ENCODE measurements around the gene FGF8. TPM values are rescaled to one million over a fixed set of nuclear protein-coding genes. Genes with fewer than 3 reads are reported as not detected.
A peak's percentile ranks its signal among the peaks of the same experiment; 100 is the strongest.

FGF8 gene
- total RNA-seq, 1 experiment from 2014 or later = not detected

DNA sequence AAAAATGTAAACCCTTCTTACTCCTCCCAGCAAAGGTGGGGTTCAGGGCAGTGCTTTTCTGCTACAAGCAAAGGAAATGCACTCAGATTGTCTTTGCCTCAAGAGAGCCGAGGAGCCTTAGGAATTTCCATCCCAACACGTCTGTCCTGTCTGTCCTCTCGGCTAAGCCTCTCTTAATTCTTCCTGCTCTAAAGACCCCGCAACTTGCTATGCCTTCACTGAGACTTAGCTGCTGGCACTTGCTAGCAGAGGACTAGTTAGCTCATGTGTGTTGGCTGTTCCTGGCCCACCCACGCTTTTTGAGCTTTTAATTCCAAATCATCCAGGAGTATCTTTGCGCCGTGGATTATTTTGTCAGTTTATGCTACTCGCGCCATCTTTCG, 7.8 kb upstream of the FGF8 start:
- Histone ChIP-seq H3K4me3 (peak overlapping the region; percentile 88), H3K9me3 (ENCODE audit: insufficient read depth, low read depth) (no peaks in the 10 kb centered on the region), H3K27ac (no peak overlapping the region), H2AFZ (peak overlapping the region; percentile 98), H4K20me1 (ENCODE audit: insufficient read depth) (peaks cover 3% of the 10 kb centered on the region; the same call in 1 of the 2 replicates), H3K4me2 (peak overlapping the region; percentile 79), H3K36me3 (ENCODE audit: low read depth) (no peaks in the 10 kb centered on the region), H3K4me1 (replicated peaks; ENCODE audit: insufficient read depth) (peaks cover 11% of the 10 kb centered on the region; the same call in 1 of the 2 replicates), H3K27me3 (ENCODE audit: insufficient read depth, low read depth) (no peaks in the 10 kb centered on the region), H3F3A (ENCODE audit: insufficient read depth, low read depth) (peaks cover 25% of the 10 kb centered on the region), H3K79me2 (ENCODE audit: low read depth) (peaks cover 10% of the 10 kb centered on the region; the same call in 1 of the 2 replicates), H3K9me2 (ENCODE audit: insufficient read depth) (no peaks in the 10 kb centered on the region)
- ChIA-PET POLR2A (ENCODE audit: unreplicated experiment) (interaction anchor here (0.6 kb wide), 1 partner anchor 220 kb away, joined by 3 read pairs; no protein-coding TSS in a partner anchor), CTCF (interaction anchor here (0.6 to 1.0 kb wide), 2 partner anchors 18 to 226 kb away, joined by 4 to 5 read pairs; no protein-coding TSS in a partner anchor)
- no peak for DNase-seq
- no TSS peak for BruUV-seq (replicated peaks)
- TF ChIP-seq EZH2 (IDR thresholded peaks at IDR 0.05; ENCODE audit: low read depth) = no peak
- TF ChIP-seq, protein P1, sequence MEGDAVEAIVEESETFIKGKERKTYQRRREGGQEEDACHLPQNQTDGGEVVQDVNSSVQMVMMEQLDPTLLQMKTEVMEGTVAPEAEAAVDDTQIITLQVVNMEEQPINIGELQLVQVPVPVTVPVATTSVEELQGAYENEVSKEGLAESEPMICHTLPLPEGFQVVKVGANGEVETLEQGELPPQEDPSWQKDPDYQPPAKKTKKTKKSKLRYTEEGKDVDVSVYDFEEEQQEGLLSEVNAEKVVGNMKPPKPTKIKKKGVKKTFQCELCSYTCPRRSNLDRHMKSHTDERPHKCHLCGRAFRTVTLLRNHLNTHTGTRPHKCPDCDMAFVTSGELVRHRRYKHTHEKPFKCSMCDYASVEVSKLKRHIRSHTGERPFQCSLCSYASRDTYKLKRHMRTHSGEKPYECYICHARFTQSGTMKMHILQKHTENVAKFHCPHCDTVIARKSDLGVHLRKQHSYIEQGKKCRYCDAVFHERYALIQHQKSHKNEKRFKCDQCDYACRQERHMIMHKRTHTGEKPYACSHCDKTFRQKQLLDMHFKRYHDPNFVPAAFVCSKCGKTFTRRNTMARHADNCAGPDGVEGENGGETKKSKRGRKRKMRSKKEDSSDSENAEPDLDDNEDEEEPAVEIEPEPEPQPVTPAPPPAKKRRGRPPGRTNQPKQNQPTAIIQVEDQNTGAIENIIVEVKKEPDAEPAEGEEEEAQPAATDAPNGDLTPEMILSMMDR (conservative IDR thresholded peaks at IDR 0.05) = no peak
- intact Hi-C loops (cut with micrococcal nuclease; ENCODE audit: unreplicated experiment) = loop anchor here (10.0 kb wide), 1 partner anchor 329 kb away; no protein-coding TSS in a partner anchor

DNA sequence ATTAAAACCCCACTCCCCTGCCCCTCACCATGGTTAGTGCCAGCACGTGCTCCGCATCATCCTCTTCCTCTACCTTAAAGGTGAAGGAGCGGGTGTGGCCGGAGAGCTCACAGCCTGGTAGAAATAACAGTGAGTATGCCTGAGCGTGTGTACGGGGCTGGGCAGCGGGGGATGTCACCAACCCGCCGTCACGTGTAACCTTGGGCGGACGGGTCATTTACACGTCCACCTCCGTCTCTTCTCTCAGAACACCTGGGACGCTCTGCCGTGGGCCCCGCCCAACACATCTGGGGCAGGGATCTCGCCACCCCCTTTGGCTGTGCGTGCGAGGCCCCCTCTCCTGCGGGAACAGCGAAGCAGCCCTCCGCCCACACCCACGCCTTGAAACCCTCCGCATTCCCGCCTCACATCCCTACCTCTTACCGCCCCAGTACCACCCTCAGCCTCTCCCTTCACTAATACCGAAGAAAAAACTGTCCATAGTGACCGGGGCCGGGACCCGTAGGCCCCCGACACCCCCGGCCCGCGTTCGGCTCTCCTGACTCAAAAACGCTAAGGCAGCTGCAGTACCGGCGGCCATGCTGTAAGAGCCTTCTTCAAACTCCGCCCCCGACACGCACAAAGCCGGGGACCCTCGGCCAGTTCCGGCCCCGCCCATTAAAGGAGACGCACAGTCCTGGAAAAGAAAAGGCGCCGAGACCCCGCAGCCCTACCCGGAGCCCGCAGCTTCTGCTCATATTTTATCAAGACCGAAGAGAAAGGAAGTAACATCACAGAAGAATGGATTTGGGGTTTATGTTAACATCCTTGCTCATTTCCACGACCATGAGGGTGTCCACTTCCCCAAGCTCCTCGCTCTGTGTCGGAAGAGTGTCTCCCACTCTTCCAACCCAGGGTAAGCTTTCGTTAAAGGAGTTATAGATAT, 7.2 kb upstream of the FGF8 start, which contains the start of gene NPM3:
Gene NPM3, minus strand, starts transcription at position 636 of the 925 bp plus-strand sequence. Its CDS starts 56 bp downstream, at position 580.
- Histone ChIP-seq H3K4me1 (replicated peaks; ENCODE audit: insufficient read depth) (peaks cover 11% of the 10 kb centered on the region; the same call in 1 of the 2 replicates), H3K27me3 (ENCODE audit: insufficient read depth, low read depth) (no peaks in the 10 kb centered on the region), H3K9me3 (ENCODE audit: insufficient read depth, low read depth) (no peaks in the 10 kb centered on the region), H3F3A (ENCODE audit: insufficient read depth, low read depth) (peaks cover 25% of the 10 kb centered on the region), H3K27ac (no peak within 1 kb of the TSS), H3K79me2 (ENCODE audit: low read depth) (peaks cover 10% of the 10 kb centered on the region; the same call in 1 of the 2 replicates), H3K4me3 (peak within 1 kb of the TSS; percentile 88), H4K20me1 (ENCODE audit: insufficient read depth) (peaks cover 3% of the 10 kb centered on the region; the same call in 1 of the 2 replicates), H3K4me2 (peak within 1 kb of the TSS; percentile 79), H2AFZ (peak within 1 kb of the TSS; percentile 98), H3K36me3 (ENCODE audit: low read depth) (no peaks in the 10 kb centered on the region), H3K9me2 (ENCODE audit: insufficient read depth) (no peaks in the 10 kb centered on the region)
- POLR2A ChIA-PET (ENCODE audit: unreplicated experiment) = interaction anchor here (0.6 kb wide), 1 partner anchor 221 kb away, joined by 3 read pairs; no protein-coding TSS in a partner anchor
- TF ChIP-seq, protein P1 (conservative IDR thresholded peaks at IDR 0.05) = no peak
- no peak for TF ChIP-seq EZH2 (IDR thresholded peaks at IDR 0.05; ENCODE audit: low read depth)
- CTCF ChIA-PET = interaction anchor here (0.6 to 1.1 kb wide), 3 partner anchors 18 to 569 kb away, joined by 3 to 5 read pairs (median 3); no protein-coding TSS in a partner anchor
- BruUV-seq (replicated peaks) = TSS peak; percentile 25
- intact Hi-C loops (cut with micrococcal nuclease; ENCODE audit: unreplicated experiment) = loop anchor here (10.0 kb wide), 1 partner anchor 328 kb away; no protein-coding TSS in a partner anchor
- peak; percentile 56 to 66 for DNase-seq
